Stomach (tissue), 4 donors: ENCODE results near the gene ZMIZ1.

Experiments used
- EP300 ChIP-seq: sonication (generic); formaldehyde crosslinking; IDR thresholded peaks from one replicate; pipeline ENCODE4 v1.6.1; 2017; ENCODE audit warnings: antibody characterized with exemption
- POLR2A ChIP-seq, 4 donors: fragments of 450-650 bp; IDR thresholded peaks; one replicate each; pipeline ENCODE4 v1.6.1; 2016; ENCODE audit warnings: antibody characterized with exemption in 4 of 4, control low read depth in 2 of 4, mild to moderate bottlenecking in 1 of 4, moderate library complexity in 1 of 4
- POLR2AphosphoS5 ChIP-seq, 3 donors: sonication (generic); formaldehyde crosslinking; IDR thresholded peaks; one replicate each; pipeline ENCODE4 v1.6.1; 2016; ENCODE audit warnings: antibody characterized with exemption in 3 of 3
- TF ChIP-seq, protein P1 (sequence below), 7 experiments: fragments of 450-650 bp in 4 of 7; fragments of 200-600 bp in 3 of 7; sonication (generic) in 3 of 7; IDR thresholded peaks; one replicate each; pipeline ENCODE4 v1.5.1; 2016 to 2019; ENCODE audit warnings: antibody characterized with exemption in 7 of 7, control low read depth in 2 of 7, mild to moderate bottlenecking in 1 of 7

DNA sequence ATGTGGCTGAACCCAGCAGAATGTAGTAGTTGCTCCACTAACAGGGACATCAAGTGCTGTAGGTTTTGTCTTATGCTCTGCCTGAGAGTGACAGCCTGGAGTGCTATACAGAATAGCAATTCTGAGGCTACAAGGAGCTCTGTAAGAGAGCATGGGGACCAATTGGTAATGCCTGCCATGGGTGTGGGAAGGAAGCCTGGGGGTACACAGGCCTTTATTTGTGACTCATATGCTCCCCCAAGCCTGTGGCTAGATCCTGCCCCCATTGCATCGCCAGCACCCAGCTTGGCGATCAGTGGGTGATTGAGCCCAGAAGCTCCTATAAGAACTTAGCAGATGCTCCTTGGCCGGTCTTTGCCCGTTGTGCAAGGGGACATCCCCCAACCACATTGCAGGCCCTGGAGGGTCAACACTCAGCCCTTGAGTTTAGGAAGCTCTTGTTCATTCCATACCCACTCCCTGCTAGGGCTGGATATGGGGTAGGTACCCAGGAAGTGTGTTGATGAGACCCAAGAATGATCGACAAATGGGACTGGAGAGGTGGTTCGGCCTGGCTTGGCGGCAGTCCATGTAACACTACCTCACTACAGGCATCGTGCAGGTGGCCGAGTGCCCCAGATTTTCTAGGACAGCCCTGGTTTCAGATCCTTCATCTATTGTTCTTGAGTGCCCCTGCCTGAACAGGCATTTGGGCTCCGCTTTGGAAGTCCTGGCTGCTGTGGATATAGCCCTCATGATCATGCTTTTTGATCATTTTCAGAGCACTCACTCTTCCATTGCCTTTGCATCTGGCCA, 37.7 kb downstream of the ZMIZ1 start:
- TF ChIP-seq EP300 (no peak), POLR2AphosphoS5 (IDR thresholded peaks at IDR 0.05) (no peak), POLR2A (IDR thresholded peaks at IDR 0.05) (no peak)
- TF ChIP-seq, protein P1, sequence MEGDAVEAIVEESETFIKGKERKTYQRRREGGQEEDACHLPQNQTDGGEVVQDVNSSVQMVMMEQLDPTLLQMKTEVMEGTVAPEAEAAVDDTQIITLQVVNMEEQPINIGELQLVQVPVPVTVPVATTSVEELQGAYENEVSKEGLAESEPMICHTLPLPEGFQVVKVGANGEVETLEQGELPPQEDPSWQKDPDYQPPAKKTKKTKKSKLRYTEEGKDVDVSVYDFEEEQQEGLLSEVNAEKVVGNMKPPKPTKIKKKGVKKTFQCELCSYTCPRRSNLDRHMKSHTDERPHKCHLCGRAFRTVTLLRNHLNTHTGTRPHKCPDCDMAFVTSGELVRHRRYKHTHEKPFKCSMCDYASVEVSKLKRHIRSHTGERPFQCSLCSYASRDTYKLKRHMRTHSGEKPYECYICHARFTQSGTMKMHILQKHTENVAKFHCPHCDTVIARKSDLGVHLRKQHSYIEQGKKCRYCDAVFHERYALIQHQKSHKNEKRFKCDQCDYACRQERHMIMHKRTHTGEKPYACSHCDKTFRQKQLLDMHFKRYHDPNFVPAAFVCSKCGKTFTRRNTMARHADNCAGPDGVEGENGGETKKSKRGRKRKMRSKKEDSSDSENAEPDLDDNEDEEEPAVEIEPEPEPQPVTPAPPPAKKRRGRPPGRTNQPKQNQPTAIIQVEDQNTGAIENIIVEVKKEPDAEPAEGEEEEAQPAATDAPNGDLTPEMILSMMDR (IDR thresholded peaks at IDR 0.05), result no peak
